CD4-positive, alpha-beta T cell treated with Interleukin-4 for 1 hour (primary cell): ENCODE measurements around the gene ORM1.
"Not testable (repeated sequence)": the region's sequence is repeated elsewhere in the genome, so short reads cannot be mapped to it uniquely, and the experiment has no call there.

Experiments used
- DNase-seq, 2 donors: peaks; one replicate each; pipeline ENCODE4 v3.0.0-alpha.2; 2020 to 2022

ORM1 gene

GRCh38 chr9:114322831-114323531, at the start of gene ORM1:
TSS of gene ORM1 (plus strand) at chr9:114323098. CDS start at chr9:114323134, 36 bp downstream.
- DNase-seq, result not testable (repeated sequence)

DNA sequence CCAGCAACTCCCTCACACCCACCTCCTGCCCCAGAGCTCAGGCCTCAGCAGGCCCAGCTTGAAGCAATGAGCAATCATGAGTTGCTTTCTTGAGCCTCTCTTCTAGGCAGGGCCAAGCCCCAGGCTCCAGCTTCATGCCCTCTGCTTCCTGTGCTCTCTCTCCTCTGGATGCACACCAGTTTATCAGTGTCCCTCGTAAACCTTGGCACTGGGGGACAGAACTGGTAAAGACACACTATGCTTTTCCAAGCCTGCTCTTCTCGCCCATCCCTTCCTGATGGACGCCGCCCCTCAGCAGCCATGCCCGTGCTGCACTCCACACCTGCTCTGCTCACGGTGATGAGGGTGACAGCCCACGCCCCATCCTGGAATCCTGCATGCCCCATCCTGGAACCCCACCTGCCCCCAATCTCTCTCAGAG, 49.4 kb upstream of the ORM1 start:
- no peak for DNase-seq

DNA sequence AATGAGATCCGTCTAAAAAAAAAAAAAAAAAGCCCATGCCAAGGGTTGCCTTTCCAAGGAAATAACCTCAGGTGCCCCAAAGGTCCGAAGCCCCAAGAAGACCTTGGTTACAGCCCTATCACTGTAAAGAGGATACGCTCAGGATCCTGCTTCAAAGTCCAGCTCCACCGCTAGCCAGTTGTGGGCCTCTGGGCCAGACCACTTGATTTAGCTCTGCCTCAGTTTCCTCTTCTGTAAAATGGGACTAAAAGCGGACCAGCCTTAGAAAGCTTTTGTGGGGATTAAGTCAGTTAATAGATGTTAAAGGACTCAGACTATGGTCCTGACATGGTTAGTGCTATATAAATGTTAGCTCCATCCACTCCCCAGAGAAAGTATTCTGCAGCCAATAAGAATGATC, 48.7 kb upstream of the ORM1 start:
- no peak for DNase-seq

- DNase-seq, result no peak
Observed at GRCh38 chr9:114275246-114276004, 47.5 kb upstream of the ORM1 start.

DNA sequence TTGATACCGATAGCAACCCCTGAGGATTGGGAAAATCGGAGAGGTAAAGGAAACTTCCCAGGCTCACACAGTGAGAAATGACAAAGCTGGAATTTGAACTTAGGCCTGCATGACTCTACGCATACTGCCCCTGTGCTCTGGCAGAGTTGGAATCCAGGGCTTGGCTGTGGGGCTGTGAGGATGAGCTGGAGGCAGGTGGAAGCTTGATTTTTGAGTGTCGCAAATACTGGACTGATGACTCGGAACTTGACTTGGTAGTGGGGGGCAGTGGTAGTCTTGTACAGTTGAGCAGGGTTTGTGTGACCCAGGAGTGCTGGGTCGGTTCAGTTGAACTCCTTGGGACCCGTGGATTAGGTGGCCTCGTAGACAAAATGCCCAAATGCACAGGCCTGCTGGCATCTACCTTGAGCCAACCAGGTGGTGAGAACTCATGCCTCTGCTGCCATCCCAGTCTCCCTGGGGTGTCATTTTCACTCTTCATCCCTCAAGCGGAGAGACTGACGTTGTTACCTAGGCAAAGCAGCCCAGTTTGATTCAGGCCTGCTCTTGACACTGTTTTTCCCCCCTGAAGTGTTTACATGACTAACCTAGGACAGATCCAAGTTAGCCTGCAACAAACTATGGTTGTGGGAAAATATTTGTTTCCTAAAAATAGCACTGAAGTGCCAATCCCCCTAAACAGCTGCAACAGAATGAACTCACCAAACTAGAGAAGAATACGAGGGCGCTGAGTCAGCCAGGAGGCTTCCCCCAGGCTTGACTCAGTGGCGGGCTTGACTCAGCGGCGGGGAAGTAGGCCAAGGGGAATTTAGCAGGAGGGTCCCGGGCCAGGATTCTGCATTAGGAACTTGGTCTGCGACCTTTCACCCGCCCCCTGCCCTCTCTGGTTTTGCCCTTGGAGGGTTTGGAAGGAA, 45.7 kb upstream of the ORM1 start:
- DNase-seq, result no peak

DNA sequence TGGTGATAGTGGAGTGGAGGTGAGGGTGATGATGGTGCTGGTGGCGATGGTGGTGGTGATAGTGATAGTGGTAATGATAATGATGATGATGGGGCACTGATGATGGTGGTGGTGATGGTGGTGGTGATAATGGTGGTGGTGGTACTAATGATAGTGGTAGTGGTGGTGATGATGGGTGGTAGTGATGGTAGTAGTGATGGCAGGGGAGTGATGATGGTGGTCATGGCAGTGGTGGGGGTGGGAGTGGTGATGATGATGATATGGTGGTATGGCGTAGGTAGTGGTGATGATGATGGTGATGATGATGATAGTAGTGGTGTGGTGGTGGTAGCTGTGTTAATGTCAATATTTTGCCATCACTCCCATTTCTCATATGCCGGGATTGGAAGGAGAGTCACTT, 44.5 kb upstream of the ORM1 start:
- DNase-seq, result no peak

DNA sequence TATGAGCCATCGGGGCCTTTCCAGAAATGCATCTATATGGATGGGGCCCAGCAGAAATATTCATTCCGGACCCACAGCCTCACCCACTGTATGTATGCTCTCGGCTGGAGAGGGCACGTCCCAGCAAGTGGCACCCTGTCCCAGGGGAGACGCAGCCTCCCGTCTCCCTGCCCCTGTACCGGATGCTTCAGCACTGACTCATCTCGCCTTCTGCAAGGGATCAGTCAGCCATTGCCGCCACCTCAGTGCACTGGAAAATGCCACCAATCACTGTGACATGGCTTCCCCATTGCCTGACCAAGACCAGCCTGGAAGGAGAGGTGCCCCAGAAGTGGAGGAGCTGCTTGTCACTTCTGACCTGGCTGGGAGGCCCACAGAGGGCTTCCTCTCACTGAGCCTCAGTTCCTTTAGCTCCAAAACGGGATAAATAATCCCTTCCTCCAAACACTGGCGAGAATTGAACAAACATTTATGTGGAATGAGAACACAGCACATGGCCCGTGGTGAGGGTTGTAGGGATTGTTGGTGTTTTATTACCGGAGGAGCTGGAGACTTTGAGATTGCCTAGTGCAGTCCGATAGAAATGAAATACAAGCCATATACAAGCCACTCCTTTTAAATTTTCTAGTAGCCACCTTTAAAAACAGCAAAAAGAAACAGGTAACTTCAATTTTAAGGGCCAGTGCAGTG, 43.9 kb upstream of the ORM1 start:
- no peak for DNase-seq

DNA sequence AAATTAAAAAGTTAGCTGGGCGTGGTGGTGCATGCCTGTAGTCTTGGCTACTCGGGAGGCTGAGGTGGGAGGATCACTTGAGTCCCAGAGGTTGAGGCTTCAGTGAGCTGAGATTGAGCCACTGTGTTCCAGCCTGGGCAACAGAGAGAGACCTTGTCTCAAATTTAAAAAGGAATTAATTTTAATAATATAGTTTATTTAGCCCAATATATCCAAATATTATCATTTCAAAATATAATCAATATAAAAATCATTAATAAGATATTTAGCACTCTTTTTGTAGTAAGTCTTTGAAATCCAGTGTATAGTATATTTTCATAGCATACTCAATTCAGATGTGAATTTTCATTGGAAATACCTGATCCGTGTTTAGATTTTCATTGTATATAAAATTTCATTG, 43.2 kb upstream of the ORM1 start:
- DNase-seq, result no peak

DNA sequence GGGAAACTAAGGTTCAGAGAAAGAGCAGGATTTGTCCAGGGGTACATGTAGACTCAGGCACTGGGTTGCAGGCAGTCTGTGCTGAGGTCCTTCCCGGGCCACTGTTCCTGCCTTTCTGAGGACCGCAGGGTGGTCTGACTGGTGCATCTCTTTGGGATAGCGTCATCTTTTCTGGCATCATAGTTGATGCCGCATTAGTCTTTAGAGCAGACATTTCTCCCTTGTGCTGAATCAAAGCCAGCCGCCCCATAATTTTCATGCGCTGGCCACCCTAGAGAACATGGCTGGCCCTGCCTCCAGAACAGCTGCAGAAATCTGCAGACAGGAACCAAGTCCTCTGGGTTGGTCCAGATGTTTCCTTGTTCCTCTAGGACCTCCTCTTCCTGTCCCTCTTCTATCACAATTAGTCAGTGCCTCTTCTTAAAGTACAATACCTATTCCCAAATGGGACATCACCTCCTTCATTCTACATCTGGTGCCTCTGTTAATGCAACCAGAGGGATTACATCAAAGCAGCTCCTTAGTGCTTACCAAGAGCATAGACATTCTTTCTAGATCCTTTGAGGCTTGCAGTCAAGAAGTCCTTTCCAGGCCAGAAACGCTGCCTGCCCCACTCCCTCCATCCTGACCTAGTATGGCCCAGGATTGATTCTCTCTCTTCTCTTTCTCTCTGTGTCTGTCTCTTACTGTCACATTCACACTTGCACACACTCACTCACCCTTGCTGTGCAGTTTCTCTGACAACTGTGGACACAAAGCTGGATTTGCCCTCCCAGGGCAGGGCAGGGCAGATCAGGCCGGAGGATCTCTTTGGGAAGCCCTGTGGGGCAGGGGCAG, 42.0 kb upstream of the ORM1 start:
- no peak for DNase-seq

DNA sequence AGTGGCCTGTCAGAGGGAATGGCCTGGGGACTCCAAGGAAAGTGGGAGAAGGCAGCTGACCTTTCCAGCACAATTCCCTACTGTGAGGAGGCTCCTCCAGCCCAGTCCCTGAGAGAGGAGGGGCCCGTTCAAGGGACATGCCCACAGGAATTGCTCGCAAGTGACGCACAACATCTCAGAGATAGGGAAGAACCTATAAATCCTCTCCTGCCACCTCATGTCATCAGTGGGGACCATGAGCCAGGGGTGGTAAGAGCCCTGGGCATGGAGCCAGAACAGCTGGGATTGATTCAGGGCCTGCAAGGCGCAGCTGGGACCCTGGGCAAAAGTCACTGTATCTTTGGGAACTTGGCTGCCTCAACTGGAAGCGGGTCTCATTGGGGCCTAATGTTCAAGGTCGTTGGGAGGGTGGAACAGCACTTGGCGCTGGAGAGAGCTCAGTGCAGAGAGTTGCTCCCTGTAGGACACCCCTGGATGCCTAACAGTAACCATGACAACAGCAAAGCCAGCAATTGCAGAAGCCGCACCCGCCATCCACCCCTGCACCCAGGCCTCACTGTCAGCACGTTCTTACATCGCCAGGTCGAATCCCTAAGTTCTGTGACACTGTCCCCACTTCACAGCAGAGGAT, 41.3 kb upstream of the ORM1 start:
- no peak for DNase-seq

DNA sequence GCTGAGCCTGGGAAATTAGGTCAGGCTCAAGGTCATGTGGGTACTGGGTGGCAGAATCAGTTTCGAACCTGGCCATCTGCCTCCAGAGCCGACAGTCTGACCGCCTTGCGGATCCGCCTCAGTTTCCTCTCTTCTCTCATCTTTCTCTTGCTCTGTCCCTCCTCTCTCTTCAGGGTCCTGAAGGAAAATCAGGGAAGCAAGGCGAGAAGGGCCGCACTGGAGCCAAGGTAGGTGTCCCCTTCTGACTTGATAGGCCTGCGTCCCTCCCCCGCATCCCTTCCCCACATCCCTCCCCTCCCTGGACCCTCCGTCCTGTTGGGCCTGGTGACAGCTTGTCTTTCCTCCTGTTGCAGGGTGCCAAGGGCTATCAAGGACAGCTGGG, 40.8 kb upstream of the ORM1 start:
- no peak for DNase-seq

- no peak for DNase-seq
Observed at GRCh38 chr9:114282507-114282906, 40.4 kb upstream of the ORM1 start.

- DNase-seq, result peak in 1 of 2 donors; percentile 6
Observed at GRCh38 chr9:114282926-114283325, 40.0 kb upstream of the ORM1 start.

GRCh38 chr9:114283551-114284111, 39.3 kb upstream of the ORM1 start:
- DNase-seq, result no peak

GRCh38 chr9:114284316-114285060, 38.4 kb upstream of the ORM1 start:
- no peak for DNase-seq

DNA sequence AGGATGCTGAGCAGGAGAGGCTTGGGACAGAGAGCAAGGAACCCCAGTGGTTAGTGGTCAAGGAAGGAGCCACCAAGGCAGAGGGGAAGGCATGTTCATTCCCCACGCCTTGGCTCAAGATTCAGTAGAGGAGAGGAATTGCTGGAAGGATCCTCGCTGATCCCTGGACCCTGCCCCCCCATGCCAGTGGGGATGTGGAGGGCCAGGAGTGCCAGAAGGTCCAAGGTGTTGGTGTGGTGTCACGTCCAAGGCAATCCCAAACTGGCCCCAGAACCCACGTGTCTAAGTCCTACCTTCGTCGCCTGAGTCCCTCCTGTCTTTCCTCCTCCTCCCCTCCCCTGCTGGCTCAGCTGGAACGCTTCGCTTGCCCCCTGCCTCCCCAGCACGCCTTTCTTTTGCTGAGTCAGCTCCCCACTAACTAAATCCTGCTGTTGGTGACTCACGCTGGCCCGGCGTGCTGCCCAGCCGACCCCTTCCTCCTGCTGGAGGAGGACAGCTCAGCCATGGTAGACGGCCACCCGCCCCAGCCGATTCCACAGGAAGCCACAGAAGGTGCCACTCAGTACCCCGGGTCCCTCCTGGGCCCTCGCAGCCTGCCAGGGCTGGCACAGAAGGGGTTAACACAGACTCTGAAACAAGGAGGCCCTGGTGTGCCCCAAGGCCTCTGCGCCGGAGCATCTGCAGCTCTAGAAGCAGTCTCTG, 37.6 kb upstream of the ORM1 start:
- DNase-seq, result no peak

DNA sequence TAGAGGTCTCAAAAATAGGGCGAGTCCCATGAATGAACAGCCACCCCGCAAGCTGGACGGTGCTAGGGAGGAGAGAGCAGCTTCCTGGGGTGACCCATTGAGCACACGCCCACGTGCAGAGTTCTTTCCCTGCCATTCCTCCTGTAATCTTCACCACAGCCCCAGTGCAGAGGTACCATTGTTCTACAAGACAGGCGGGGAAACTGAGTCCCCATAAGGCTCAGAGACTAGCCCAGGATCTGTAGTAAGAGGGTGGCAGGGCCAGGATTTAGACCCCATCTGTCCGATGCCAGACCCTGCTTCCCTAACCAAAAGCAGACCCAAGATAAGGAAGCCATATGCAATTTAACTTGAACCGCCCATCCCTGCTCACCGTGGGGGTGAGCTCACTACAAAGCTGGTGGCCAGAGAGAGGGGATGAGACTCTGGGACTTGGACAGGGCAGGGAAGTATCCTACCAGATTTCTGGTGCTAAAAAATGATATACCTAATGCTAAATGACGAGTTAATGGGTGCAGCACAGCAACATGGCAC, 36.7 kb upstream of the ORM1 start:
- no peak for DNase-seq

DNA sequence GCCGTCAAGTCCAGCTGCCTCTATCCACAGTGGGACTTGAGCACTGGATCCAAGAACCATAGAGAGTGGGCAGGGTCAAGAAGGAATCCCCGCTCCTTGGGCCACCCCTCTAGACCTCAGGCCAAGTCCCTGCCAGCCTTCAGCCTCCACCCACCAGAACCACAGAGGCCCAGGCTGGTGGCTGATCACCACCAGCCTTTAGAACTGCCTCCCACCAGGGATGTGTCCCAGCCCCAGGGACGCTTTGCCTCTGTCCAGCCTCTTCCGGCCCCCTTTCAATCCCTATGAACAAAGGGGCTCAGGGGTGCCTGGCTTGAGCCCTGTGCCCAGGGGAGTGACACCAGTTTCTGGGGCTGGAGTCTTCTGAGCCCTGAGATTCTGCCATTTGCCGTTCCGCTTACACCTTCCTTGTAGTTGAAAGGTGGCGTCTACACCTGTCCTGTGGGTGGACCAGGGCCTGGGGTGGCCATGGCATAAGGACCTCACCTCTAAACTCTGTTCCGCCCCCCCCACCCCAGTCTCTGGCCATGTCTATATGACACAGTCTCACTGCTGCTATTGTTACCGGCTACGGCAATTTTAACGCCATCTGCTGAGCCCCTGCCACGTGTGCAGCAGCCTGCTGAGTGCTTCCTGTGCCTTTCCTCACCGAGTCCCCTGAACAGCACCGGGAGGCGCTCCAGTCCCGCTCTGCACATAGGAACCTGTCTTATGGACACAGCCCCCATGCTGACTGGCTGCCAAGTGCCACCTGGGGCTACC, 35.7 kb upstream of the ORM1 start:
- no peak for DNase-seq
